Stimulated activated CD4-positive, alpha-beta T cell treated with anti-CD3 and anti-CD28 coated beads, TNF-alpha, amount 100 ng/mL, for 24 hours (primary cell): ENCODE measurements around the gene FSTL3.
"Not testable (repeated sequence)": the region's sequence is repeated elsewhere in the genome, so short reads cannot be mapped to it uniquely, and the experiment has no call there.

ENCODE experiments used
- DNase-seq, 3 experiments: peaks; one replicate each; pipeline ENCODE4 v3.0.0-alpha.2; 2020; ENCODE audit warnings: low read depth in 3 of 3

The FSTL3 gene

DNA sequence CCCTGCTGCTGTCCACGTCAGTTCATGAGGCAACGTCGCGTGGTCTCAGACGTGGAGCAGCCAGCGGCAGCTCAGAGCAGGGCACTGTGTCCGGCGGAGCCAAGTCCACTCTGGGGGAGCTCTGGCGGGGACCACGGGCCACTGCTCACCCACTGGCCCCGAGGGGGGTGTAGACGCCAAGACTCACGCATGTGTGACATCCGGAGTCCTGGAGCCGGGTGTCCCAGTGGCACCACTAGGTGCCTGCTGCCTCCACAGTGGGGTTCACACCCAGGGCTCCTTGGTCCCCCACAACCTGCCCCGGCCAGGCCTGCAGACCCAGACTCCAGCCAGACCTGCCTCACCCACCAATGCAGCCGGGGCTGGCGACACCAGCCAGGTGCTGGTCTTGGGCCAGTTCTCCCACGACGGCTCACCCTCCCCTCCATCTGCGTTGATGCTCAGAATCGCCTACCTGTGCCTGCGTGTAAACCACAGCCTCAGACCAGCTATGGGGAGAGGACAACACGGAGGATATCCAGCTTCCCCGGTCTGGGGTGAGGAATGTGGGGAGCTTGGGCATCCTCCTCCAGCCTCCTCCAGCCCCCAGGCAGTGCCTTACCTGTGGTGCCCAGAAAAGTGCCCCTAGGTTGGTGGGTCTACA is 6.6 kb downstream of the FSTL3 start:
- DNase-seq = no peak

DNA sequence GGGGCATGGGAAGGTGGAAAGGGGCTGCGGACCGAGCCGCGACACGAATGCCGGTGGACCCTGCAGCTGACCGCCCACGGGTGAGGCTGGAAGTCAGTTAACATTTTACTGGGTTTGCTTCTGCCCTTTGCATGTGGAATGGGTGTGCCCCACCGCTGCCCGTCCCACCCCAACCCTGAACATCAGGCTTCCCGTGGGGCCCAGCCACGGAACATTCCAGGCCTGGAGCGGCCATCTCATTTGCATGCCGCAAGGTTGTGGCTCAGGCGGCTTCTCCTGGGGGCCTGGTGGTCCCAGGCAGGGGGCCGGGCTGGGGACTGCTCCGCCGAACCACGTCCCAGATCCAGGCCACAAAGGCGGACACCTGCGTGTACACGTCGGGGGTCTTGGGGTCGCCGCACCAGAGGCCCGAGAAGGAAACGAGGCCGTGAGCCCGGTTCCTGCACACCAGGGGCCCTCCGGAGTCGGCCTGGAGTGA is 9.3 kb downstream of the FSTL3 start:
- DNase-seq = no peak

DNA sequence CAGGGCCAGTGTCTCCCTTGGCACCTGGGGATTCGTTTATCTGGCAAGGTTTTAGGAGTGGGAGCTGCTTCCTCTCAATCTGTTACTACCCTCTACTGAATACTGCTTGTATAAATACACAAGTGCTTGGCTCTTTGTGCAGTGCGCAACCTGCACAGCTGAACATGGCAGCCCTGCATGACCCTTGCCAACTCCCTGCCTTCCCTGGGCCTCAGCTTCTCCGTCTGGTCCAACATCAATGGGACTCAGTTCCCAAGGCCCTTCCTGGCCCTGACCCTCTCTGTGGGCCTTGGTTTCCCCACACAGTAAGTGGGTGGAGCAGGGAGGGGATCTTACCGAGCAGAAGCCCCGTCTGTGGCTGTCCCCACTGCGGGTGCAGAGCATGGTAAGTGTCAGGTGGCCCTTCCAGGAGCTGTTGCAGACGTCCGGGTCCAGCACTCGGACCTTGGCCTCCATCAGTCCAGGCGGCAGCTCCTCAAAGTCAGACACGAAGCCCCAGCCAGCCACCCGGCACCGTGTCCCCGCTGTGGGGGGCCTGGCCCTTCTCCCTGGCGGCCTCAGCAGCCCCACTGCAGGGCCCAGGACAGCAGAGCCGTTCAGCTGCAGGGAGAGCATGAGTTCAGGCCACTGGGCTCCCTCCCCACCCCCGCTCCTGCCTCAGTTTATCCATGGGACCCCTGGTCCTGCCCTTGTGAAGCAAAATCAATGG is 10.6 kb downstream of the FSTL3 start:
- DNase-seq = no peak

DNA sequence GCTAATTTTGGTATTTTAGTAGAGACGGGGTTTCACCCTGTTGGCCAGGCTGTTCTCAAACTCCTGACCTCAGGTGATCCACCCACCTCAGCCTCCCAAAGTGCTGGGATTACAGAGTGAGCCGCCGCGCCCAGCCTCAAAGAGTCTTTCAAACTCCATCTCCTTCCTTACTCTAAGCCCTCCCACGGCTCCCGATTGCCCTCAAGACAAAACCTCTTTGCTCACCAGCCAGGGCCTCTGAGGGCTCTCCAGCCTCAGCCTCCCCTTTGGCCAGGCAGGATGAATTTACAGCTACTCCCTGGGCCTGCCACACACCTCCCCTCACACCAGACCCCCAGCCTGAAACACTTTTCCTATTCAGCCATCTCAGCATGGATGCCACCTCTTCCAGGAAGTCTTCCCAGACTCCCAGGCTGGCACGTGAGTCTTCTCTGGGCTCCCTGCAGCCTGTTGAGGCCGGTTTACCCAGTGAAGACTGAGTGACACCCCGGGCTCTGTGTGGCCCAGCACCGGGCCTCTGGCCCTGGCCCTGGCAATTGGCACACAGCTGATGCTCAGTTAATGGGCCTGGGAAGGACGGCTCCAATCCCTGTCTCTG is 11.5 kb downstream of the FSTL3 start:
- no peak for DNase-seq

DNA sequence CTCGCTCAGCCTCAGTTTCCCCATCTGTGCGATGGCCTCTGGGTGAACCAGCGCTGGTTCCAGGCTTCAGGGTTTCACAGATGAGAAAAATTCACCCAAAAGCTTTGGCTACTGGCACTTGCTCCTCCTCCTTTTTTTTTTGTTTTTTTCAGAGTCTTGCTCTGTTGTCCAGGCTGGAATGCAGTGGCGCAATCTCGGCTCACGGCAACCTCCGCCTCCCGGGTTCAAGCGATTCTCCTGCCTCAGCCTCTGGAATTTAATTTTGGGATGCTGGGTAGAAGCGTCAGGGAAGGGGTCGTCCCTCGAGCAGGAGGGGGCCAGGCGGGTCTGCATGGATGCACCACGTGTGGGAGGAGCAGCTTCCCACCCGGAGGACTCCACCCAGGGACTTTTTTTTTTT is 12.0 kb downstream of the FSTL3 start:
- DNase-seq = no peak

DNA sequence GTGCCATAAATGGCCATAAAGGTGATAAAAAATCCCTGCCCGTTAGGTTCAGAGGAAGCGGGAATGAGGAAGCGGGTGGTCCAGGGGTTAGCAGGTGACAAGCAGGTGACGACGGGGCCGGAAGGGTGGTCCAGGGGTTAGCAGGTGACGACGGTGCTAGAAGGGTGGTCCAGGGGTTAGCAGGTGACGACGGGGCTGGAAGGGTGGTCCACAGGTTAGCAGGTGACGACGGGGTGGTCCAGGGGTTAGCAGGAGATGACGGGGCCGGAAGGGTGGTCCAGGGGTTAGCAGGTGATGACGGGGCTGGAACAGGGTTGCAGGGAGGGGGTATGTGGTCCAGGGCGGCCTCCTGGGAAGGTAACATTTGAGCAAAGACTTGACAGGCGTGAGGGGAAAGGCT is 12.8 kb downstream of the FSTL3 start:
- DNase-seq = no peak

DNA sequence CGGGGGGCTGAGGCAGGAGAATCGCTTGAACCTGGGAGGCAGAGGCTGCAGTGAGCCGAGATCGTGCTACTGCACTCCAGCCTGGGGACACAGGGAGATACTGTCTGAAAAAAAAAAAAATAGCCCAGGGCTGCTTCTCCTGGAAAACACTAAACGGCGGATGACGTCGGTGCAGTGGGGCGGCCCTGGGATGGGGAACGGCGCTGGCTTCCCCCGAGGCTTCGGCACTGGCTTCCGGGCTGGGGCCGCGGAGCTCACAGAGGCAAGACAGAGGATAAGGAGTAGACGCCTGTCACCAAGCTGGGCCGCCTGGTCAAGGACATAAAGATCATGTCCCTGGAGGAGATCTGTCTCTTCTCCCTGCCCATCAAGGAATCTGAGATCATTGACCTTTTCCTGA is 14.0 kb downstream of the FSTL3 start:
- no peak for DNase-seq

DNA sequence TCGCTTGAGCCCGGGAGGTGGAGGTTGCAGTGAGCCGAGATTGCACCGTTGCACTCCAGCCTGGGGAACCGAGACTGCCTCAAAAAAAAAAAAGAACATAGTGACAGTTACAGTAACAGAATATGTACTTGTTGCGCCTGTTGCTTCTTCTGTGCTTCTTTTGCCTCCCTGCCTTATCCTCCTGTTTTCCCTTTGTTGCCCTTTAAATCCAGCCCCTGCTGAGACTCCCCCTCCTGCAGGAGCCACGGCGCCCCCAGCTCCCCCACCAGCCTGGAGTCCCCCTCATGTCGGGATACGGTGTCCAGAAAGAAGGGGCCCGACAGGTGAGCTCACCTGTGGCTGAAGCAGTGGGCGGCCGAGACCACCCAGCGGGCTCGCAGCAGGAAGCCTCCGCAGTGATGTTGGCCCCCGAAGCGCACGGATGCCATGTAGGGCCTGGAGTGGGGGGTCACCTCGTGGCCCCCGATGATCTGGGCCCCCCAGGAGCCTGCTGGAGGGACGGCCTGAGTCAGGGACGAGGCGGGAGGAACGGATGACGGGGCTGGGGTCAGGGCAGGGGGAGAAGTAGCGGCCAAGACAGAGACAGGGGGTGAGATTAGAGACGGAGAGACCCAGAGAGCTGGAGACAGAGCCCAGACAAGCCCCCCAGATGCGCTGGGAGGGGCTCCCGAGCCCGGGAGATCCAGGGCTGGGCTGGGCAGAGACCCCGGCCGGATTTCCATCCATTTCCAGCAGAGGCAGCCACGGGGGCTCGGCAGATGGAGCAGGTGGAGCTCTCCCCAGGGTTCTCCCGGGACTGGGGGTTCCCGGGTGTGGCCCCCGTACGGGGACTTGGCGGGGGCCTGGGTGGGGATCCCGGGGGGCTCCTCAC is 18.5 kb downstream of the FSTL3 start:
- DNase-seq = no peak

DNA sequence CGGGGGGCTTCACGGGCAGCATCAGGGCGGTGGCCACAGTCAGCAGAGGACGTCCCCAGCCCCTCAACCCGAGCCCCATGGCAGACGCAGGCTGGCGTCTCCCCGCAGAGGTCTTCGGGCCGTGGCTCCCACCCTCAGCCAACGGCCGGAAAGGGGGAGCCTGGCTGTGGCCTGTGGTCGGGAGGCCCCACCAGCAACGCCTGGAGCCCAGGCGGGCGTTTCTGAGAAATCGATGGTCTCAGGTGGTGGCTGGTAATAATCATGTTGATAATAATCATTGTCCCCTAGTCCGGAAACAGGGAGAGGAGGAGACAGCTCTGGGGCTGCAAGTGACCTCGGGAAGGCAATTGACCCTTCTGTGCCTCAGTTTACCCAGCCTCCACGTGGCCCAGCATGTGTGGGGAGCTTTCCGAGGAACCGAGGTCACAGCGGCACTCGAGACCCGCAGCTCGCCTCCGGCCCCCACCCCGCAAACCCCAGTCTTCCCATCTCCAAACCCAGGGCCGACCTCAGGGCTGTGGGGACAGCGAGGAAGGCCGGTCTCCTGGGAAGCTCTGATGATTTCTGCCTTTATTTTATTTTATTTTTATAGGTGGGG is 19.3 kb downstream of the FSTL3 start, which contains the start of gene PRSS57:
Gene PRSS57, minus strand, starts transcription at position 101 of the 598 bp plus-strand sequence. Its CDS starts 22 bp downstream, at position 79.
- DNase-seq = no peak

DNA sequence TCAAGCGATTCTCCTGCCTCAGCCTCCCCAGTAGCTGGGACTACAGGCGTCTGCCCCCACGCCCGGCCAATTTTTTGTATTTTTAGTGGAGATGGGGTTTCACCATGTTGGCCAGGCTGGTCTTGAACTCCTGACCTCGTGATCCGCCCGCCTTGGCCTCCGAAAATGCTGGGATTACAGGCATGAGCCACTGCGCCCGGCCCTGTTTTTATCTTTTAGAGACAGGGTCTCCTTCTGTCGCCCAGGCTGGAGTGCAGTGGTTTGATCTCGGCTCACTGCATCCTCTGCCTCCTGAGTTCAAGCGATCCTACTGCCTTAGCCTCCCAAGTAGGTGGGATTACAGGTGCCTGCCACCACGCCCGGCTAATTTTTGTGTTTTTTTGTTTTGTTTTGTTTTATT is 22.3 kb downstream of the FSTL3 start:
- DNase-seq = not testable (repeated sequence)

DNA sequence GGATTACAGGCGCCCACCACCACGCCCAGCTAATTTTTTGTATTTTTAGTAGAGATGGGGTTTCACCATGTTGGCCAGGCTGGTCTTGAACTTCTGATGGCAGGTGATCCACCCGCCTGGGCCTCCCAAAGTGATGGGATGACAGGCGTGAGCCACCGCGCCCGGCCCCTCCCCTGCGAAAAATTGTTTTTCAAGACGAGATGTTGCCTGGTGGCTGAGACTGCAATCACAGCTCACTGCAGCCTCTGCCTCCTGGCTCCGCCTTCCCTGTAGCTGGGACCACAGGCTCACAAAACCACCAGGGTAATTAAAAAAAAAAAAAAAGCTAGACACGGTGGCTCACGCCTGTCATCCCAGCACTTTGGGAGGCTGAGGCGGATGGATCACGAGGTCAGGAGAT is 23.7 kb downstream of the FSTL3 start:
- not testable (repeated sequence) for DNase-seq

DNA sequence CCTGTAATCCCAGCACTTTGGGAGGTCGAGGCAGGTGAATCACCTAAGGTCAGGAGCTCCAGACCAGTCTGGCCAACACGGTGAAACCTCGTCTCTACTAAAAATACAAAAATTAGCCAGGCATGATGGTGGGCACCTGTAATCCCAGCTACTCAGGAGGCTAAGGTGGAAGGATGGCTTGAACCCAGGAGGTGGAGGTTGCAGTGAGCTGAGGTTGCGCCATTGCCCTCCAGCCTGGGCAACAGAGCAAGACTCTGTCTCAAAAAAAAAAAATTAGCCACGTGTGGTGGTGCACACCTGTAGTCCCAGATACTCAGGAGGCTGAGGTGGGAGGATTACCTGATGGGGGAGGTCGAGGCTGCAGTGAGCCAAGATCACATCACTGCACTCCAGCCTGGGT is 26.7 kb downstream of the FSTL3 start:
- not testable (repeated sequence) for DNase-seq

DNA sequence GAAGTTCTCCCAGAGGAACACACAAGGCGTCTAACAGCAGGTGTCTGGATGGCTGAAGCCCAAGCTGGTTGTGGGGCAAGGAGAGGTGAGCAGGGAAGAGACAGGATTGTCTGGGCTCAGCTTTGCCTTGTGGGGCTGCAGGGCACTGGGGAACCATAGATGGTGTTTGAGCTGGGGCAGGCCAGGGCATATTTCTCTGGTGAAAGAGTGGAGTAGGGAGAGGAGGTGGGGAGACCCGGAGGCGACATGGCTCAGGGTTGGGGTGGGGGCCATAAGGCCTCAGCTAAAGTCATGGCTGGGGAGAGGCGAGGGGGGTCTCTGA is 27.1 kb downstream of the FSTL3 start:
- no peak for DNase-seq

DNA sequence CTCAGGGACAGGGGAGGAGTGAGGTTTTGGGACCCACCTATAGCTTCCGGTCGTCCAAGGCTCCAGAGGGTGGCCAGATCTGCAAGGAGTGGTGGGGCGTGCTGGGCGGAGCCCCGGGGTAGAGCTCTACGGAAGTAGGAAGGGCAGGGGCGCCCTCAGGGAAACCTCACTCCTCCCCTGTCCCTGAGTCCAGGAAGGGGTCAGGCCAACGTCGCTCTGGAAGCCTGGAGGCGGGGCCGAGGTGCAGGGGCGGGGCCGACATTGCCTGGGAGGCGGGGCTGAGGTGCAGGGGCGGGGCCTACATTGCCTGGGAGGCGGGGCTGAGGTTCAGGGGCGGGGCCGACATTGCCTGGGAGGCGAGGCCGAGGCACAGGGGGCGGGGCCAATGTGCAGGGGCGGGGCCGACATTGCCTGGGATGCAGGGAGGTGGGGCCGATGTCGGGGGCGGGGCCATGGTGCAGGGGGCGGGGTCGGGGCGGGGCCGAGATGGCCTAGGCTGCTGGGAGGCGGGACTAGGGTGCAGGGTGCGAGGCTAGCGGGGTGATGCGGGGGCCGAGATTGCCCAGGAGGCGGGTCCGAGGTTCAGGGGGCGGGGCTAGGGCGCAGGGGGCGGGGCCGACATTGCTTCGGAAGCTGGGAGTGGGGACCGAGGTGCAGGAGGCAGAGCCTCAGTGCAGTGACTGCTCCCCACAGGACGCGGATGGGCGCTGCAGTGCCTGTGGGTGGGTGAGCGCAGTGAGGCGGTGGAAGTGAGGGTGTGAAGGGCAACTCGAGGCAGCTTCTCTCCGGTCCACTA is 27.7 kb downstream of the FSTL3 start:
- DNase-seq = peak in 2 of 3 experiments; percentile 34 to 69

DNA sequence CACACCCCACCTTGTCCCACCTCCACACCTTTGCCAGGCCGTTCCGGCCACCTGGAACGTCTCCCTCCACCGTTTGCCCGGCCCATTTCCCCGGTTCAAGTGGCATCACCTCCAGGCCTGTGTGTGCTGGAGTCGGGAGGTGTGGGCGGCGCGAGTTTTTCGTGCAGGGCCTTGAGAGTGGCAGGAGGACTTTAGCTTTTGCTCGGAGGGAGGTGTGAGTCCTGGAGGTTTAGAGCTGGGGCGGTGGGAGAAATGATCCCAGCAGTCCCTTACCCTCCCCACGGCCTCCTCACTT is 28.2 kb downstream of the FSTL3 start:
- no peak for DNase-seq

DNA sequence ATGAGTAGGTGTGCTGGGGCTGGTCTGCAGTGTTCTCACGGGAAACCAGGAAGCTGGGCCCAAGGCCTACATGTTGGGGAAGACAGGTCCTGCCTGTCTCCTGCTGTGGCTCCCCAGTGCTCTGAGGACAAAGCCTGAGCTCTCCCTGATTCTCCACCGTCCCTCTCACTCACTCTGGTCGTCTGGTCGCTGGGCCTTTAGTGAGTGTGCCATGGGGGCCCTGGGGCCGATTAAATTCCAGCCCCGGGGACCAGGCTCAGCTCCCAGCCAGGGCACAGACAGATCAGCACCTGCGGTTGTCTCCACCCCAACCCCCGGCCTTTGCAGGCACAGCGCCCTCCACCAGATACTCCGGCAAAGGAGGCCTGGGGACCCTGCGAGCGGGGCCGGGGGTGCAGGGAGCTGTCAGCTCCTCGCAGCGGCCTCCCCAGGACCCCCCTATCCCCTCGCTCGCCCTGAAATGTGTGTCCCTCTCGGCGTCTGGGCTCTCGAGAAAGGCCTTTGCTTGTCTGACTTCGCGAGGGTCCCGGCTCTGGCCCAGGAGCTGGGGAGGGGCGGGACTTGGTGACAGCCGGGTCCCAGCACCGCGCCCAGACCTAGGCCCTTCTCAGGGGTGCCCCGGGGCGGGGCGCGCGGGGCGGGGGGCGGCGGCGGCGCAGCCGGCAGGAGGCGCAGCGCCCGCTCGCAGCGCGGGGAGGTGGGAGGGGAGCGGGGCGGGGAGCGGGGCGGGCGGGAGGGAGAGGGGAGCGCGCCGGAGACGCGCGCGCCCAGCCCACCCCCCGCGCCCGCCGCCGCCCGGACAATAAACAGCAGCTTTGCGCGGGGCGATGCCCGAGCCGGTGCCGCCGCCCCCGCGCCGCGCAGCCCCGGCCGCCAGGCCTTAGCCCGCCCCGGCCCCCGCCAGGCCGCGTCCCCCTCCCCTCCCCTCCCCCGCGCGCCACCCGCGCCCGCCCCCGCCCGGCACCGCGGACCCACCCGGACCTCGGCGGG is 32.3 kb downstream of the FSTL3 start, which contains the start of gene PALM:
Gene PALM, plus strand, starts transcription at position 782 of the 990 bp plus-strand sequence. CDS start 212 bp downstream, outside the sequence.
- no peak for DNase-seq

DNA sequence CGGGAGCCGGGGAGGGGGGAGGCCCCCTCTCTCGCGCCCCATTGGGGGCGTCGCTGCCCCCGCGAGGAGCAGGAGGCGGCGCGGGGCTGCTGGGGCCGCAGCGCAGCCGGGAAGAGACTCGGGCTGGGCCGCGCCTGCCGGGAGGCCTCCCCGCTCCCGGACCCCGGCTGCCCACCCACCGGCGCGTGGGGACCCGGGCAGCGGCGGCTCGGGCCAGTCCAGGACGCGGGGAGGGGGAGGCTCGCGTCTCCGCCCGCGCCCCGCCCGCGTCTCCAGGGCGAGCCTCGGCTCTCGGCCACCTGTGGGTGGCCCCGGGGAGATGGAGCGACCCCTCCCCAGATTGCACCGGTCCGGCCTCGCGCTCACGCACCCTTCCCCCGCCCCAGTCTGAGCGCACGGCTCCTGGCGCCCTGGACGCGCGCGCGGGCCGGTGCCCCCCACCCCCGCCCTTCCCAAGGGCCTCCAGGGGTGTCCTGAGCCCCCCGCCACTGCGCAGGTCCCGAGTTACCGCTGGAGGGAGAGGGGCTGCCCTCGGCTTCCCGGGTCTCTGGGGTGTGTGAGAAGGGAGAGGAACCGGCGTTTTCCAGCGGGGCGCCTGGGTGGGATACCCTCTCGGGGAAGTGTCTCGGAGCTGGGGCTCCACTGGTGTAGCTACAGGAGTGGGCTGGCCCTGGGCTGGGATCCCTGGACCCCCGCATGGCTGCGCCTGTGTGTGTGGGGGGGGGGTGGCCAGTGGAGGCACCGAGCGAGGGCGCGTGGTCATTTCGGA is 33.2 kb downstream of the FSTL3 start:
- DNase-seq = no peak

DNA sequence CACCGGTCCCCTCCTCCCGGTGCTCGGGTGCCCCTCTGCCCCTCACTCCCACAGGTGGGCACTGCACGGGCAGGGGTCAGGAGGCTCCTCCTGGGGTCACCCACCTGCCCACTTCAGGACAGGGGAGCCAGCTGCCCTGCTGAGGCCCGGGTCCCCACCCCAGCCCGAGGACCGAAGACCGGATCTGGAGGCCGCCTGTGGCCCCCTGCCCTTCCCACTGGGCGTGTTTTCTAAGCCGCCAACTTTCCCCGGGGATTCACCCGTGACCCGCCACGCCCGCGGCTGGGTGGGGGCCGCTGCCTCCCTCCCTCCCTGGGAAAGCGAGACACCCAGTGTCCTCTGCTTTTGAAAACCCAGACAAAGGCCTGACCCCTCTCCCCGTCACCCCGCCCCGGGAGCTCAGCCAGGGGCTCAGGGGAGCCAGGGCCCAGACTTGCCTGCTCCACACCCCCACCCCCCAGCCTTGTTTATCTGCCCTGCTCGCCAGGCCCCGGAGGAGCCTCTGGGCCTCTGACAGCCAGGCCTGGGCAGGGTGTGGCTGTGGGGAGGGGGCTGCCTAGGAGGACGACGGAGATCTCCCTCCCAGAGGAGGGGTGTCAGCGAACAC is 33.9 kb downstream of the FSTL3 start:
- DNase-seq = no peak

DNA sequence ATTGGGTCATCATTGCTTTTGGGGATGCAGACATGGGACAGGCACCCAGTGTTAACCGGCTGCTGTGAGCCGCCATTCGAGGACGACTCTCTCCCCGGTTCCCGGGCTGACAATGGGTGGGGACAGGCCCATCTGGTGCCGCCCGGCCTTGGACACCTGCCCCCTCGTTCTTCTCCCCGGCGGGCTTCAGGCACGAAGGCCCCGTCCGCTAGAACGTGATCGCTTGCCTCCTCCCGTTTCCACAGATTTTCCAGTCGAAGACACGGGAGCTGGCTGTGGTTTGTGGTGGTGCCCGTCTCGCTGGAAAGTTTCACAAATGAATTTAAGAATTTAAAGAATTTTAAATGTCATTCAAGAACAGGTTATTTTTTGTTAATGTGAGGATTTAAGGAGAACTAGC is 34.6 kb downstream of the FSTL3 start:
- DNase-seq = no peak
